CD4-positive, alpha-beta T cell treated with Interleukin-1 beta for 1 hour (primary cell): Measurements from ENCODE around the gene UBALD1.
"Not testable (repeated sequence)": the region's sequence is repeated elsewhere in the genome, so short reads cannot be mapped to it uniquely, and the experiment has no call there.

Source experiments
- DNase-seq, 2 donors: peaks; one replicate each; pipeline ENCODE4 v3.0.0-alpha.2; 2020 to 2022

UBALD1 gene

DNA sequence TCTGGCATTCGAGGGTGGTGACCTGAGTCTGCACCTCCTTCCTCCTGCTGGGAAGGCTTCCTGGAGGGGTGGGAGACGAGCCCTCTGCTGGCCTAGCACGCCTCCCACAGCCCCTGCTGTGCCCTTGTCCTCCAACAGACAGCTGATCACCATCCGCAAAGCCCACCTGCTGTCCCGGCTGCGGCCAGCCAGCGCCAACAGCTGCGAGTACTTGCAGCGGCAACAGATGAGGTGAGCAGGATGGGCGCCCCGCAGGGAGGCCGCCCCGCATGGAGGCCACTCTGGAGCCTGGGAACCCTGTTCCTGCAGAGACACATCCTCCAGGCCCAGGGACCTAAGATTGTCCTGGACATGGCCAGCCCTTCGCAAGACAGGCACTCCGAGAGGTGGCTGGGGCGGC is 21.6 kb downstream of the UBALD1 start:
- no peak for DNase-seq

DNA sequence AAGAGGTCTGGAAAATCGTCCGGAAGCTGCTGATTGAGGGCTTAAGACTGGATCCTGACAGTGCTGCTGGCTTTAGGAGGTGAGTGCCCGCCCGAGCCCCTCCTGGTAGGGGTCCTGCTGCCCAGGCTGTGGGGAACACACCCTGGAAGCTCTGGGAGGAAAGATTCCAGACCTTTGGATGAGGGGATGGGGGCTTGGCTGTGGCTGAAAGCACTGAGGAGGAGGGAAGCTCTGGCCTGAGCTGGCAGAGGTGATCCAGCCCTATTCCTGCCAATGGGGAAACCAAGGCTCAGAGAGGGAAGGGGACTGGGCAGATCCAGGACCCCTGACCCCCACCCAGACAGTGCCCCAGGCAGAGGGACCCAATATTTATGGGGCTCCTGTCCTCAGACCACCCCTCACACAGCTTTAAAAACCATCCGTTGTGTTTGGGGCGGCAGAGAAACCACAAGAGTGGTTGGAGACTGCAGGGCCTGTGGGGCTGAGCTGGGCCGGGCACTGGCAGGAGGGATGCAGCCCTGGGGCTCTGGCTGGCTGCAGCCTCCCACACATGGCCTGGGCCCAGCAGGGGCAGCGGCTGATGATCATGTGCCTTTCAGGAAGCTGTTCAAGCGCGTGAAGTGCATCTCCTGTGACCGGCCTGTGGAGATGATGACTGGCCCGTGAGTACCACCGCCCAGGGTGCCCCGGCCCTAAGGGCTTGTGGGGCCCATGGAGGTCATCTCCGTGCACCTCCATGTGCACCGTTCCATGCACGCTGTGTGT is 22.8 kb downstream of the UBALD1 start:
- no peak for DNase-seq

GRCh38 chr16:4591191-4591590 is 23.5 kb downstream of the UBALD1 start:
- no peak for DNase-seq

GRCh38 chr16:4588961-4589360 is 25.7 kb downstream of the UBALD1 start:
- no peak for DNase-seq

- DNase-seq, result no peak
Observed at GRCh38 chr16:4588386-4588785, 26.3 kb downstream of the UBALD1 start.

DNA sequence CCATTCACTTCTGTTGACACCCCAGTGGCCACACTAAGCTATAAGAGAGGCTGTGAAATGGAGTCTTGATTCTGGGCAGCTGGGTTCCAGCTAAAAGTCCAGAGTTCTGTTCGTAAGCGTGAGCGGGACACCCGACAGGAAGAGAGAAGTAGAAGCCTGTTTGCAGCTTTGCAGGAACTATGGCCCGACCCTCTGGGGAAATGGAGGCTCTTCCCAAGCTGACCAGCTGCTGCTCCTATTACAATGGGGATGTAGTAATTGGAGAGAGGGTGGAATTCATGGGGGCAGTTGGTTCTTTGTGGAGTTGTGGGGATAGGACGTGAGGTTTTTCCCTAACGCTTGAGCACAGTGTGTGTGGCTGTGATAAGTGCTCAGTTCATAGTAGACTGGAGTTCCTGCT is 28.4 kb downstream of the UBALD1 start:
- no peak for DNase-seq

DNA sequence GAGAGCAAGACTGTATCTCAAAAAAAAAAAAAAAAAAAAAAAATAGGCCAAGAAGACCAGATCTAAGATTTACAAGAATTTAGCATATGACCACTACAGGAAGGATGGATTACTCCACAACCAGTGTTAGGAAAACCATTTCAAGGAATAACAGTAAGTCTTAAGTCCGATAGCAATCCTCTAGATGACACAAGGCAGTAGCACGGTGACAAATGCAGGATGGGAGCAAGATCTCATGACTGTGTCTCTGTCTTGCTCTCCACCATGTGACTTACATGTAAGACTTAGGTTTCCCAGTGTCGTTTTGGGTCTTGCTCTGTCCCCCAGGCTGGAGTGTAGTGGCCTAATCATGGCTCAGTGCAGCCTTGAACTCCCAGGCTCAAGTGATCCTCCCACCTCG is 30.8 kb downstream of the UBALD1 start:
- DNase-seq, result no peak

DNA sequence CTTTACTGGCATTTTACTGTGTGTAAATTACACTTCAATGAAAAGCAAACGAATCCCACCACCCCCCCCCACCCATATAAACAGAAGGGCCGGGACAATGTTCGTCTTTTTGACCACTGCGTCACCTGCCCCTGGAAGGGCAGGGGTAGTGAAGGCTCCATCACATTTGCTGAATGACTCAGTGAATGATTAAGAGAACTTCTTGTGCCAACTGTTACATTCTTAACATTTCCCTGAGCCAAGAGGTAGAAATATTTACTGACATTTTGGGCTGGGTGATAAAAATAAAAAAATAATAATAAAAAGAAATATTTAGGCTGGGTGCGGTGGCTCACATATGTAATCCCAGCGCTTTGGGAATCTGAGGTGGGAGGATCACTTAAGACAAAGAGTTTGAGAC is 34.4 kb downstream of the UBALD1 start:
- DNase-seq, result no peak

GRCh38 chr16:4578961-4579530 is 35.6 kb downstream of the UBALD1 start:
- DNase-seq, result no peak

- no peak for DNase-seq
Observed at GRCh38 chr16:4576008-4576407, 38.7 kb downstream of the UBALD1 start.

GRCh38 chr16:4574919-4575705 is 39.6 kb downstream of the UBALD1 start:
- DNase-seq, result no peak

DNA sequence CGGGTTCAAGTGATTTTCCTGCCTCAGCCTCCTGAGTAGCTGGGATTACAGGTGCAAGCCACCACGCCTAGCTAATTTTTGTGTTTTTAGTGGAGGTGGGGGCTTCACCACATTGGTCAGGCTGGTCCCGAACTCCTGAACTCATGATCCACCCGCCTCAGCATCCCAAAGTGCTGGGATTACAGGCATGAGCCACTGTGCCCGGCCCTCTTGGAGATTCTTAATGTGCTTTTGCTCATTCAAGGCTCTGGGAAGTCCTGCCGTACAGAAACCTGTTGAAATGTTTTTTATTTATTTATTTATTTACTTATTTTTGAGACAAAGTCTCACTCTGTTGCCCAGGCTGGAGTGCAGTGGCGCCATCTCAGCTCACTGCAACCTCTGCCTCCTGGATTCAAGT is 40.8 kb downstream of the UBALD1 start:
- not testable (repeated sequence) for DNase-seq

GRCh38 chr16:4572715-4573114 is 42.0 kb downstream of the UBALD1 start:
- no peak for DNase-seq

DNA sequence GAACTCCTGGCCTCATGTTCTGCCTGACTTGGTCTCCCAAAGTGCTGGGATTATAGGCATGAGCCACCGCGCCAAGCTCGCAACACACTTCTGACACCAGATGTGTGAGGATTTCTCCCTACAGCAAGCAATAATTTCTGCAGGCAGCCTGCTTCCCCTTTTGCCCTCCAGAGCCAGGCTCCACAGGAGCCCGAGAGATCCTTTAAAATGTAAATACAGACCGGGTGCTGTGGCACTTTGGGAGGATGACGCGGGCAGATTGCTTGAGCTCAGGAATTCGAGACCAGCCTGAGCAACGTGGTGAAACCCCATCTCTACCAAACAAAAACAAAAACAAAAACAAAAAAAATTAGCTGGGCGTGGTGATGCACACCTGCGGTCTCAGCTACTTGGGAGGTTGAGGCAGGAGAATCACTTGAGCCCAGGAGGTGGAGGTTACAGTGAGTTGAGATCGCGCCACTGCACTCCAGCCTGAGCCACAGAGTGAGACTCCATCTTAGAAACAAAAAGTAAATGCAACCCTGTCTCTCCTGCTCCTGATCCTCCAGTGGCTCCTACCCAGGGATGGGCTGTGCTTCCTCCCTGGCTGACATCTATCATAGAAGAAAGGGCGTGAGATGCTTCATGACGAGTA is 43.9 kb downstream of the UBALD1 start:
- no peak for DNase-seq

- DNase-seq, result no peak
Observed at GRCh38 chr16:4570086-4570485, 44.6 kb downstream of the UBALD1 start.

- DNase-seq, result no peak
Observed at GRCh38 chr16:4566144-4566543, 48.5 kb downstream of the UBALD1 start.

DNA sequence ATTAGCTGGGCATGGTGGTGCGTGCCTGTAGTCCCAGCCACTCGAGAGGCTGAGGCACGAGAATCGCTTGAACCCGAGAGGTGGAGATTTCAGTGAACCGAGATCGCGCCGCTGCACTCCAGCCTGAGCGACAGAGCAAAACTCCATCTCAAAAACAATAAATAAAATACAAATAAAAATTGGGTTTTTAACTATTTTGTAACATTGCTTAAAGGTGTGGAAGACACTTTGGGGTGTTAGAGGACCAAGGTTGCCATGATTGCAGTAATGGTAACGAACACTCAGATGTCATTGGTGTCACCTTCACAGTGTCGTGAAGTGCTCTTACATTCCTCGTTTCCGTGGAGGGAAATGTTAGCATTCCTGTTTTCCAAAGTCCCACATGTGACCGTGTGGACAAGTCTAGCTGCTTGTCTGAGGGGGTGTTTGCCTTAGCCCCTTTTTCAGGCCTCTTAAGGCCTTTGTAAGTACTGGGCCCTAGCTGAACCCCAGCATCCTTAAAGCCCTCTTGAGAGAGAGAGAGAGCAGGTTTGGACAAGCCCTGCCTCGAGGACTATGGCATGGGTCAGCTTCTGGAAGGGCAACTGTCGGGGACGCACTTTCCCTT is 49.9 kb downstream of the UBALD1 start:
- no peak for DNase-seq

GRCh38 chr16:4561596-4561995 is 53.1 kb downstream of the UBALD1 start:
- no peak for DNase-seq
